ENCODE data around the gene NAGPA.

Gene NAGPA

DNA sequence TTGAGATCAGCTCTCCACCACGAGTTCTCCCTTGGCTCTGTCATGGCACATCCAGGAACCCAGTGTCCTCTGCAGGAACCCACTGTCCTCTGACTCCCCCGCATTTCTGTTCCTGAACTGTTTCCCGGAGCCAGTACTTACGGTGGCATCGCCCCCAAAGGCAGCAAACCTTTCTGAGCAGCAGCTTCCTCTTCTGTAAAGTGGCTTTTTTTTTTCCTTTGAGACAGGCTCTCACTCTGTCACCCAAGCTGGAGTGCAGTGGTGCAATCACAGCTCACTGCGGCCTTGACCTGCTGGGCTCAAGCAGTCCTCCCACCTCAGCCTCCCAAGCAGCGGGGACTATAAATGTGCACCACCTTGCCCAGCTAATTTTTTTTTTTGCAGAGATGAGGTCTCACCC is 32.2 kb downstream of the NAGPA start:
- DNase-seq = no peak

DNA sequence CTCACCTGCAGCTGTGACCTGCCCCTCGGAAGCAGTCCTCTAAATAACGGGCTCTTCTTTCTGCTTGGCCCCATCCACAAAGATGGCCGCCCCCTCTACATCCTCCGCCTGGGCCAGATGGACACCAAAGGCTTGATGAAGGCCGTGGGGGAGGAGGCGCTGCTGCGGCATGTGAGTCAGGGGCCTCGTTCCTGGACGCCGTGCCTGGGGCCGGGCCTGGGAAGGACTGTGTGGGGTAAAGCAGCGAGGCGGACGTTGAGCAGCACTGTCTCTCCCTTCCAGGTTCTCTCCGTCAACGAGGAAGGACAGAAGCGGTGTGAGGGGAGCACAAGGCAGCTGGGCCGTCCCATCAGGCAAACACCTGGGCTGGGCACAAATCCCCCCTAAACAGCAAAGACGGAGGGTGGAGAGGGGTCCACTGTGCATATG is 33.1 kb downstream of the NAGPA start:
- no peak for DNase-seq

DNA sequence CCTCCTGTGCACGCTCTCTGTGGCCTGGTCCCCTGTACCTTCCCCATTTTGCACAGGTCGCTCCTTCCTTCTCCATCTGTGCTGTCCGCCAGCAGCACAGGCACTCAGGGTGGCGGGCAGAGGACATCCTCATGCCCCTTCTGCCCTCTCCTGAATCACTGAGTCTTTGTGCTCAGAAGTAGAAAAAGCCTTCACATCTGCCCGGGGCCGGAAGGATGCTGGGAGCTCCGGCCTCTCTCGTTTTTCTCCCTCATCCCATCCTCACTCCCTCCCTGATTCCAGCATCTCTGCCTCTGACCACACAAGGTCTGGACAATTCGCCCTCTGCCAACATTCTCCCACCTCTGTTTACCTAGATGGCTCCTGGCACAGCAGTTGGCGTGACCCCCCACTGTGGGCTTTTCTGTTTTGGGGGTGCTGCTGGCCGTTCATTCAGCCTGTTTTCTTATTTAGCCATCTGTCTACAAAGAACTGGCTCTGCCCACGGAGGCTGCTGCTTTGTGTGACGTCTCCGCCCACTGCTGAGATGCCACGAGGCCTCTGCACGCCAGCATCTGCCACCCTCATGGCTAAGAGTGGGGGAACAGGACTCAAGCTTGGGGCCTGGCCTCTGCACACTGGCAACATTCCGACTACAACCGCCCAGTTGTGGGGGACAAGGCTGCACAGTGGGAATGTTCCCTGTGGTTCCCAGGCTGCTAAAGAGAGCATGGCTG is 38.9 kb downstream of the NAGPA start:
- no peak for DNase-seq

DNA sequence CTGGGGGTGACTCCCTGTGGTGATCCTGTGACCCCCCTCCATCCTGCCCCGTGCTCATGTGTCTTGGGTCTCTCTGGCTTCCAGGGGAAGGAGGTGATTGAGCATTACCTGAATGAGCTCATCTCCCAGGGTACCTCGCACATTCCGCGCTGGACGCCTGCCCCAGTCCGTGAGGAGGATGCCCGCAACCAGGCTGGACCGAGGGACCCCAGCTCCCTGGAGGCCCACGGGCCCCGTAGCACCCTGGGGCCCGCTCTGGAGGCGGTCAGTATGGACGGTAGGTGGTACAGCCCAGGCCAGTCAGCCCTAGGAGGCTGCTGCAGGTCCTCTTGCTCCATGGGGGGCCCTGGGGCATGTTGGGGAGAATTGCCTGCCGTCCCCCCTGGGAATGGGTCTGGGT is 42.0 kb downstream of the NAGPA start:
- no peak for DNase-seq

DNA sequence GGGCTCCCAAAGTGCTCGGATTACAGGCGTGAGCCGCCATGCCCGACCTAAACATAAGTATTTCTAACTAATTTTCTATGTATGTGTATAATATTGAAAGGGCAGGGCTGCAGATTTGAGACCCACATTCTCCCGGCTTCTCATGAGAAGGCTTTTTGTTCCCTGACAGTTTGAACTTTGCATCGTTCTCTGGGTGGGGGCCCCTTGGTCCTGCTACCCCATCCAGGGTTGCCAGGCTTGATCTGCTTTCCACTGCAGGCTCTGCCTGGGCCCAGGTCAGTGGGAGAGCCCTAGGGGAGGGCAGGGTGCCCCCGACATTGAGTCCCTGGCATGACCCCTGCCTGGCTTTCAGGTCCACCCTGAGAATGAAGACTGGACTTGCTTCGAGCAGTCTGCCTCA is 43.3 kb downstream of the NAGPA start:
- no peak for DNase-seq

DNA sequence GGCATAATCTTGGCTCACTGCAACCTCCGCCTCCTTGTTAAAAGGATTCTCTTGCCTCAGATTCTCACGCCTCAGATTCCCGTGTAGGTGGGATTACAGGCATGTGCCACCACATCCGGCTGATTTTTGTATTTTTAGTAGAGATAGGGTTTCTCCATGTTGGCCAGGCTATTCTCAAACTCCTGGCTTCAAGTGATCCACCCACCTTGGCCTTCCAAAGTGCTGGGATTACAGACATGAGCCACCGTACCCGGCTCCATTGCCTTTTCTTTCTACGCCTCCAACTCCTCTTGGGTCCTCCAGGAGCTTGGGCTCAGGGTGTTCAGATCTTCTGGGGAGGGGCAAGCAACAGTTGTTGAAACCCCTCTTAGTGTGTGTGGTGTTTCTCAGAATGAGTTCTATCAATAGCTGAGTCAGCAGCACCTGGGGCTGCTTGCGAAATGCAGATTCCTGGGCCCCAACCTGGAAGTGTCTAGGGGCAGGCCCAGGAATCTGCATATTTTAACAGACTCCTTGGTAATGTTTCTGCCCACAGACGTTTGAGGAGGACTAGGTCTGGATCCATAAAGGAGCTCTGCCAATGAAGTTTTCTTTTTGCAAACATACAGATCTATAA is 44.2 kb downstream of the NAGPA start:
- DNase-seq = no peak

DNA sequence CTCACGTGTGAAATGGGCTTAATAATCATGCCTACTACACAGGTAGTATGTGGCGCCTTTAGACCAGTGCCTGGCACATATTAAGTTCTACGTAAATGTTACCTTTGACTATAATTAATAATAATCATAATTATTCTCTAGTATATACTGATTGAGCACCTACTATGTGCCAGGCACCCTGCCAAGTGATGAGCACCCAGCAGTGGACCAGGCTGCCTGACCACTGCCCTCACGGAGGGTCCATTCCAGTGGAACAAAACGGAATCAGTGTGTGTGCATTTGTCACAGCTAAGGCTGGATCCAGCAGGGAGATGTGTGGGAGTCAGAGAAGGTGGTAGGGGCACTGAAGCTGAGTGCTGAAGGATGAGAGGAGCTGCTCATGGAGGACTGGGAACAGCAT is 45.1 kb downstream of the NAGPA start:
- no peak for DNase-seq

DNA sequence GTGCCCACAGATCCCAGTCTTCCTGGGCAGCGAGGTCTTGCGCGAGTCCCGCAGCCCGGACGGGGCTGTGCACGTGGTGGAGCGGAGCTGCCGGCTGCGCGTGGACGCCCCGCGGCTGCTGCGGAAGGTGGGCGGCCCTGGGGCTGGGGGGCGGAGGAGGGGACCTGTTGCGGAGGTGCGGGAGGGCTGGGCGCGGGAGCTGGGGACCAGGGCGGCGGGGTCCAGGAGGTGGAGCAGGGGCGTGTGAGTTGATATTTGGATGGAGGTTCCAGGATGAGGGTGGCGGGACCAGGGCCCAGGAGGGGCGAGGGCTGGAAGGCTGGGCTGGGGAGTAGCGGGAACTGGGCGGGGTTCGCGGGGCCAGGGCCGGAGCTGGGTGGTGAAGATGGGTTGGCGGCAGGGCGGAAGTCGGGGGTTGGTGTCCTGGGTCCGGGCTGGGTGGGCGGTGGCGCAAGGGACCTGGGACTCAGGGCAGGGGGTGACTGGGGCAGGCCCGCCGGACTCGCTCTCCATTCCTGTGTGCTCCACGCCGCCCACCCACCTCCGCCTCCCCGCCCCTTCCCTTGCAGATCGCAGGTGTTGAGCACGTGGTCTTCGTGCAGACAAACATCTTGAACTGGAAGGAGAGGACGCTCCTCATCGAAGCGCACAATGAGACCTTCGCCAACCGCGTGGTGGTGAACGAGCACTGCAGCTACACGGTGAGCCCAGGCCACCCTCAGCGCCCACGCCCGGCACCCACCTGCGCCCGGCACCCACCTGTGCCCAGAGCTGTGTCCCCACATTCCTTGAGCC is 46.0 kb downstream of the NAGPA start:
- DNase-seq = peak; percentile 23

DNA sequence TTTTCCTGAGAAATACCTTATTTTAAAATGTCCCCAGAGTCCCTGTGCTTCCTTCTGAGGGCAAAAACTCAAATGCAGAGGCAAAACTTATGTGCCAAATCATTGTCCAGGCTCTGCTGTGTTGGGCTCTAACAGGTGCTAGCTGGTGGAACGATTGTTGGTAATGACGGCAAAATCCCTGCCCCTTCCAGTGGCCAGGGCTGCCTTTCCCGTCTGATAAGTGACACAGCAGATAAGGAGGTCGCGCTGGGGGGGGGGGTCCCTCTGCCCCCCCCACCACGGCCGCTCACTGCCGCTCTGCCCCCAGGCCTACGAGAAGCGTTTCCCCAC is 46.5 kb downstream of the NAGPA start:
- no peak for DNase-seq

DNA sequence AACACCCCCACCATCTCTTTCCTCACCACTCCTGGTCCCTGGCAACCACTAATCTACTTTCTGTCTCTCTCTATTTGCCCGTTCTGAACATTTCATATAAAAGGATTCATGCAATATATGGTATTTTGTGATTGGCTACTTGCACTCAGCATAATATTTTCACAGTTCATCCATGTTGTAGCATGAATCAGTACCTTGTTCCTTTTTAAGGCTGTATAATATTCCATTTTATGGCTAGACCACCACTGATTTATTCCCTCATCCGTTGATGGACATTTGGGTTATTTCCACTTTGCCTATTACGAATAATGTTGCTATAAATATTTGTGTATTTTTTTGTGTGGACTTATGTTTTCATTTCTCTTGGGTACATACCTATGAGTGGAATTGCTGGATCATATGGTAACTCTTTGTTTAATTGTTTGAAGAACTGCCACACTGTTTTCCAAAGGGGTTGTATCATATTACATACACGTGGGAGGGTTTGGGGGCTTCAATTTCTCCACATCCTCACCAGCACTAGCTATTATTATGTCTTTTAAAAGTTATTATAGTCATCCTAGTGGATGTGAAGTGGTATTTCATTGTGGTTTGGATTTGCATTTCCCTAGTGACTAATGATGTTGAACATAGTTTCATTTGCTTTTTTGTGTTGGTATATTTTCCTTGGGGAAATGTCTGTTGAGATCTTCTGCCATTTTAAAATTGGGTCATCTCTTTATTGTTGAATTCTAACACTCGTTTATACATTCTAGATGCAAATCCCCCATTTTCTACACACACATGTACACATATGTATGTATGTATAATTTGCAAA is 49.4 kb downstream of the NAGPA start:
- no peak for DNase-seq

DNA sequence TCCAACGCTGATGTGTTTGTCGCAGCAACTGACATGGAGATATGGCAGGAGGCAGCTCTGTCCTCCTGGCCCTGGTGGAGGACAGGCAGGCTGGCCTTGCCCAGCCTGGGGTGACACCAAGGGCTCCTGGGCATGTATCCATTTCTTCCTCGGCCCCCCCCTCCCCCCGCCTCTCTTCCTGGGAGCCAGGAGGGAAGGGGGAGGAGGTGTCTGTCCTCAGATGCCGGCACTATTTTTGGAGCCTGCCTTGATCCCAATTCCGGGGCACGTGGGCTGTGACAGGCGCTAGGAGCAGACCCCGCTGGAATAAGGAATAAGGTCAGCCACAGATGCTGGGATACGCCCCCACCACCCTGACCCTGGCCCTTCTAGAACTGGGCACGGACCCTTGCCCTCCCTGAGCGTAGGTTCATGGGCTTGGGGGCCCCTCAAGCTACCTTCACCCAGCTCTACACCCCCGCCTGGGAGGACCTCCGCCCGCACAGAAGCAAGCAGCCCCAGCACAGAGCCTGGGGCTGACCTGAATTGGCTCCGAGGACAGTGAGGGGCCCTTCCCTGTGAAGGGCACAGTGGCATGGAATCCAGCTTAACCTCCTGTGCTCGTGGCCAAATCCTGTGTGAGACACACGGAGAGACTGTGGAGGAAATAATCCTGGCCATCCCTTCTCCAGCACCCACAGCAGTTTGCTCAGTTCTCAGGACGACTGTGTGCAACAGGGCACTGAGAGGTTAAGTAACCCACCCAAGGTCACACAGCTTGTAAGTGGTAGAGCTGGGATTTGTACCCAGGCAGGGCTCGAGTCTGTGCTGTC is 51.5 kb downstream of the NAGPA start:
- peak; percentile 57 for DNase-seq

DNA sequence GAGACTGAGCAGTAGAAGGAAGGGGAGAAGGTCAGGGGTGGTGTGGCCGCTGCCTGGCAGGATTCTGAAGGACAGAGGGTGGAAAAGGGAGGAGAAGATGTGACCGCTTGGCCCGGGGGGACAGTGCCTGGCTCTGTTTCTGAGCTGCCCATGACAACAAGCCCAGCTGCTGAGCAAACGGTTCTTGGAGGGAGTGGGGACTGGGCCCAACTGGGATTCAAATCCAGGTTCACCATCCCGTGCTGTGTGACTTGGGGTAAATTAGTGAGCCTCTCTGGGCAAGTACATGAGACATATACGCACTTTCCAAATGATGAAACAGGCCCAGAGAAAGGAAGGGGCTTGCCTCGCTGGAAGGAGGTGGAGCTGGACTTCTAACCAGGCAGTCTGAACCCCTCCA is 52.3 kb downstream of the NAGPA start:
- DNase-seq = no peak

DNA sequence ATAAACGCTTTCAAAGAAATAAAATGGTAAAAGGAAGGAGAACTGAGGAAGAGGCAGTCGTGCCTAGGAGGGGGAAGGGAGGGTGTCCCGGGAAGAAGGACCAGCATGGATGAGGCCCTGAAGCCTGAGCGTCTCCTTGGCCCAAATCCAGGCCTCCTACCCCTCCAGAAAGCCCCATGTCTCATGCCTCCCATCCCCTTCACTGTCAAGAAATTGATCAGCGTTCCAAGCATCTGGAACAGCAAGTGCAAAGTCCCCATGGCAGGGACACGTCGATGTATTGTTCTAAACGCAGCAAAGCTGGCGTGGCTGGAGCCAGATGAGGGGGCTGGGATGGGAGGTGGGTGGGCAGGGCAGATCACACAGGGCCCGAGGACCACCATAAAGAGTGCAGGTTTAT is 53.0 kb downstream of the NAGPA start:
- no peak for DNase-seq

DNA sequence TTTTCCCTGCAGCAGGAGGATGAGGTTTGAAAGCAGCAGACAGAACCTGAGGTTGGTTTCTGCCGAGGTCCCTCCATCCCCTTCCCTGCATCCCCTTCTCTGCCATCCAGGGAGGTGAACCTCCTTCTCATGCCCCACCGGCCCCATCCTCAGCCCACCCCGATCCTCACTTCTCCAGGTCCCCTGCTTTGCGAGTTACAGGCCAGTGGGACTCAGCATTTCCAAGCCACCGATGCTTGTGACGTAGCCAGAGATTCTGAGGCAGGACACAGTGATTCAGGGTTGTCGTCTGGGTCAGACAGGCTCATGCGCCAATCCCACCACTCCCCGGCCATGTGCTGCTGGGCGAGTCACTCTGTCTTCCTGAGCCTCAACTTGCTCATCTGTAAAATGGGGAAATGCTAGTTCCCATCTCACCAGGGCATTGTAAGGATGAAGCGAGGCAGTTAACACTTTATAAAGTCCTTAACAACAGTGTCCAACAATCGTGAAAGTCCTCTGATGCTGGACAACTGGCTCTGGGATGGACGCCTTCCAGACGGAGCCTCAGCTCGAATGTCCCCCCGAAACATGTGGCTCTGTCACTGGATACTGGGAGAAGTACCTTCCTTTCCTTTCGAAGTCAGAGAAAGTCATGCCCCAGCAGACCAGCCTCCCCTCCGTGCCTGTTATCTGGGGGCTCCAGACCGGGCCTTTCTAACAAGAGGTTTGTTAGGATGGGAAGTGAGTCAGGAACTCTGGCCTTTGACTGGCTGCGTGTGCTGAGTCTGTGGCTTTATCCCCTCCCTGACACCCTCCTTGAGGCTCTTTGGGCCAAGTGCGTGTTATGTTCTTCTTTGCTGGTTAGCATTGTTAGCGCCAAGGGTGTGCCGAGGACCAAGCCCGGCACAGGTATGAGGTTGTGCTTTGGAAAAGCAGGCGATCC is 53.7 kb downstream of the NAGPA start:
- no peak for DNase-seq

DNA sequence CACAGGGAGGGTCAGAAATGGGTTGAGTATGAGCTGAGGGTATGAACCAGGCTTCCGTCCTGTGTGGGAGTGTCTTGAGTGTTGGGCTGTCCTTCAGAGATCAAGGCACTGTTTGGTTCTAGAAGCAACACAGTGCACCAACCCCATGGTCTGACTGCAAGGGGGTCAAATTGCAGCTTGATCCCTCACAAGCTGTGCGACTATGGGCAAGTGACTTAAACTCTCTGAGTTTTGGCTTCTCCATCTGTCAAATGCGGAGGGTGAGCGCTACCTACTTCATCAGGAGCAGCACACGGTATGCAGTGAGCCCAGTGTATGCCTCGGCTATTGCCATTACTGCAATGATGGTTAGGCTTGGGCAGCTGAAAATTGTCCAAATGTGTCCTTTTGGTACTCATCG is 54.6 kb downstream of the NAGPA start:
- DNase-seq = no peak

DNA sequence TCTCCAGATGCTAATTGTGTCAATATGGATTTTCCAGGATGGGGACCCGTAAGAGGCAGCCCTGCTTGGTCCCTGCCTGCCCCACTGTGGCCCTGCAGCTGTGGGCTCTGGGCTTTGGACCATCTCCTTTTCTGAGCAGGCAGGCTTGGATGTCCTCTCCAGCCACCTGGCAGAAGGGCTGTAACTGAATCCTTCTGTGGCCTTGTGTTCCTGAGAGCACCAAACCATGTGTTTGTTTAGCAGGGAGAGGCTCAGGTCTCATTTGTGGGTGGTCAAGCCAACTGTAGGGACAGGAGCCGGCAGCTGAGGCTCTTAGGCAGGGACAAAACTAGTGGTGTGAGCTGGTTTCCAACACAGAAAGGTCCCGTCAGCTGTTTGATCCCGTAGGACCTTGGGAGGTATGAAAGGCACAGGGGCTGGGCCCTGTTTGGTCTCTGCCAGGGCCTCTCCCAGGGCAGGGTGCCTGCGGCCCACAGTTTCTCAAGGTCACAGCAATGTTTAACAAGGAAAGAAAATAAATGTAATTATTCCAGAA is 57.1 kb downstream of the NAGPA start:
- no peak for DNase-seq

DNA sequence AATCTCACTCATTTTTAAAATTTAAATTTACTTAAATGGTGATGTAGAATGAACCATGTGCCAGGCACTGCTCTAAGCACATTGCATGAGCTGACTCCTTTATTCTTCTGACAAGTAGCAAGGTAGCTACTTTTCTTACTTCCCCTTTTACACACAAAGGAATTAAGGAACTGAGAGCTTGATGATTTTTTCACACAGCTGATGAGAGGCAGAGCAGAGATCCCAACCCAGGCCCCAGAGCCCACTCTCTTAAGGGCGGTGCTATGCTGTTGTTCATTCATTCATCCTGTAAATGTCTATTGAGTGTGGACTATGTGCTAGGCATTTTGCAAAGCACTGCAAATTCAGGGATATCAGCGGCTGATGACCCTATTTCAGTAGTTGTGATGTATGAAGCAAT is 57.7 kb downstream of the NAGPA start:
- DNase-seq = no peak

Data from NCI-H82 (cell line).